IPS DF 6.9 (cell line): ENCODE measurements around the gene FOXO3B.
"Not testable (repeated sequence)": the region's sequence is repeated elsewhere in the genome, so short reads cannot be mapped to it uniquely, and the experiment has no call there.

ENCODE experiments used
- DNase-seq: peaks from one replicate; pipeline ENCODE4 v3.0.0-alpha.2; 2013; ENCODE audit warnings: low read depth, low spot score
- H3K27ac ChIP-seq: one replicate; pipeline ENCODE4 v1.5.1; 2013; ENCODE audit warnings: low read length, control low read depth
- H3K27me3 ChIP-seq: 2 replicates; pipeline ENCODE4 v1.6.1; 2013; ENCODE audit warnings: mild to moderate bottlenecking, low read length; ENCODE audit not compliant: control insufficient read depth, insufficient read depth
- H3K36me3 ChIP-seq: 2 replicates; pipeline ENCODE4 v1.6.1; 2013; ENCODE audit warnings: low read length; ENCODE audit not compliant: control insufficient read depth, insufficient read depth
- H3K4me1 ChIP-seq: 2 replicates; pipeline ENCODE4 v1.6.1; 2013; ENCODE audit warnings: low read length; ENCODE audit not compliant: control insufficient read depth, insufficient read depth
- H3K4me3 ChIP-seq: 2 replicates; pipeline ENCODE4 v1.5.1; 2013; ENCODE audit warnings: mild to moderate bottlenecking, low read length
- H3K9me3 ChIP-seq: 2 replicates; pipeline ENCODE4 v1.6.1; 2013; ENCODE audit warnings: low read length, inconsistent platforms; ENCODE audit not compliant: control insufficient read depth, insufficient read depth
- WGBS: extraction: QIAGEN DNeasy Blood & Tissue Kit; methylation state at CpG from one replicate; pipeline ENCODE4 v1.1.7; 2013; ENCODE audit warnings: mixed read lengths, missing lambda C conversion rate; ENCODE audit not compliant: insufficient read length, insufficient coverage; 5-methylcytosine and 5-hydroxymethylcytosine counted together

Gene FOXO3B

GRCh38 chr17:18650094-18650493 lies 32.0 kb downstream of the FOXO3B start:
- no CpG with 5 or more reads among the region's 23 CpGs for WGBS
- not testable (repeated sequence) for H3K4me1 ChIP-seq, H3K27ac ChIP-seq, H3K27me3 ChIP-seq, DNase-seq, H3K9me3 ChIP-seq, H3K36me3 ChIP-seq, H3K4me3 ChIP-seq

GRCh38 chr17:18644291-18644690 lies 37.8 kb downstream of the FOXO3B start, which contains the start of gene TBC1D28:
Gene TBC1D28, minus strand, starts transcription at chr17:18644391. Its CDS starts 3,039 bp downstream, at chr17:18641352.
- not testable (repeated sequence) for H3K9me3 ChIP-seq, H3K36me3 ChIP-seq, DNase-seq, H3K4me1 ChIP-seq, H3K4me3 ChIP-seq, H3K27me3 ChIP-seq, H3K27ac ChIP-seq
- no CpG with 5 or more reads among the region's 9 CpGs for WGBS

GRCh38 chr17:18643124-18643523 lies 39.0 kb downstream of the FOXO3B start:
- not testable (repeated sequence) for H3K4me1 ChIP-seq, H3K27me3 ChIP-seq, H3K36me3 ChIP-seq, H3K4me3 ChIP-seq, H3K27ac ChIP-seq, H3K9me3 ChIP-seq, DNase-seq
- WGBS: no CpG with 5 or more reads among the region's 6 CpGs

- not testable (repeated sequence) for H3K36me3 ChIP-seq, H3K4me1 ChIP-seq, DNase-seq, H3K27ac ChIP-seq, H3K4me3 ChIP-seq, H3K27me3 ChIP-seq, H3K9me3 ChIP-seq
- WGBS: no CpG with 5 or more reads among the region's 13 CpGs
Observed at GRCh38 chr17:18638357-18638756, 43.8 kb downstream of the FOXO3B start.

- not testable (repeated sequence) for H3K27me3 ChIP-seq, H3K4me1 ChIP-seq, DNase-seq, H3K27ac ChIP-seq, H3K36me3 ChIP-seq, H3K9me3 ChIP-seq, H3K4me3 ChIP-seq
- WGBS: no CpG with 5 or more reads among the region's 7 CpGs
Observed at GRCh38 chr17:18636237-18636636, 45.9 kb downstream of the FOXO3B start.

GRCh38 chr17:18635773-18636172 lies 46.3 kb downstream of the FOXO3B start:
- H3K4me3 ChIP-seq, H3K4me1 ChIP-seq, H3K9me3 ChIP-seq, DNase-seq, H3K36me3 ChIP-seq, H3K27me3 ChIP-seq, H3K27ac ChIP-seq: not testable (repeated sequence)
- WGBS: no CpG with 5 or more reads among the region's 7 CpGs

- H3K9me3 ChIP-seq, H3K4me3 ChIP-seq, DNase-seq, H3K27ac ChIP-seq, H3K36me3 ChIP-seq, H3K27me3 ChIP-seq, H3K4me1 ChIP-seq: not testable (repeated sequence)
- WGBS: no CpG with 5 or more reads among the region's 56 CpGs
Observed at GRCh38 chr17:18634550-18635263, 47.4 kb downstream of the FOXO3B start.
